ENCODE measurements around the gene FLNB.

DNA sequence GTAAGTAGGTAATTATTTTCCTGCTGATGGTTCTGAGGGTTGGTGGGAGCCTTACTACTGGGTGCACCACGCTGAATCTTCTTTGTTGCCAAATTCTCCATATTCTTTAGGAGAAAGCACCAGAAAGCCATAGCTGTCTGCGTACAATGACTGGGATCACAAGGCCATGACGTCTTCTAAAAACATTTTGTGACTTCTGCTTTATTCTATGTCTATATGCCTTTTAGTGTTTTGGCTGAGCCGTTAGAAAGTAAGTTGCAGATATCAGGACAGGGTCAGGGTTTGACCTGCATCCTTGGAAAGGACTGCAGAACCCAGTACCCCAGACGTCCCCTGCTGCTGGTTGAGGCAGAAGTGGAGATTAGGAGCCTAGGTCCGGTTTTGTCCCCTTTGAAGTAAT, 107.0 kb downstream of the FLNB start:
- TF ChIP-seq, protein P1, sequence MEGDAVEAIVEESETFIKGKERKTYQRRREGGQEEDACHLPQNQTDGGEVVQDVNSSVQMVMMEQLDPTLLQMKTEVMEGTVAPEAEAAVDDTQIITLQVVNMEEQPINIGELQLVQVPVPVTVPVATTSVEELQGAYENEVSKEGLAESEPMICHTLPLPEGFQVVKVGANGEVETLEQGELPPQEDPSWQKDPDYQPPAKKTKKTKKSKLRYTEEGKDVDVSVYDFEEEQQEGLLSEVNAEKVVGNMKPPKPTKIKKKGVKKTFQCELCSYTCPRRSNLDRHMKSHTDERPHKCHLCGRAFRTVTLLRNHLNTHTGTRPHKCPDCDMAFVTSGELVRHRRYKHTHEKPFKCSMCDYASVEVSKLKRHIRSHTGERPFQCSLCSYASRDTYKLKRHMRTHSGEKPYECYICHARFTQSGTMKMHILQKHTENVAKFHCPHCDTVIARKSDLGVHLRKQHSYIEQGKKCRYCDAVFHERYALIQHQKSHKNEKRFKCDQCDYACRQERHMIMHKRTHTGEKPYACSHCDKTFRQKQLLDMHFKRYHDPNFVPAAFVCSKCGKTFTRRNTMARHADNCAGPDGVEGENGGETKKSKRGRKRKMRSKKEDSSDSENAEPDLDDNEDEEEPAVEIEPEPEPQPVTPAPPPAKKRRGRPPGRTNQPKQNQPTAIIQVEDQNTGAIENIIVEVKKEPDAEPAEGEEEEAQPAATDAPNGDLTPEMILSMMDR (conservative IDR thresholded peaks at IDR 0.05; ENCODE audit: low read depth, low read length): no peak
- TF ChIP-seq MXI1 (IDR thresholded peaks at IDR 0.05; ENCODE audit: borderline replicate concordance, low read depth, low read length) (no peak), RFX5 (IDR thresholded peaks at IDR 0.05; ENCODE audit: low read depth, low read length) (no peak), RCOR1 (IDR thresholded peaks at IDR 0.05; ENCODE audit: insufficient replicate concordance, low read length) (no peak), NFE2L2 (IDR thresholded peaks at IDR 0.05; ENCODE audit: low read depth, low read length) (no peak), POLR2A (IDR thresholded peaks at IDR 0.05; ENCODE audit: low read depth, low read length) (no peak), RAD21 (IDR thresholded peaks at IDR 0.05; ENCODE audit: low read length) (no peak), BHLHE40 (IDR thresholded peaks at IDR 0.05; ENCODE audit: low read depth, low read length) (no peak), CEBPB (IDR thresholded peaks at IDR 0.05; ENCODE audit: low read depth, low read length) (no peak), SMC3 (IDR thresholded peaks at IDR 0.05; ENCODE audit: low read depth, low read length) (no peak), USF2 (IDR thresholded peaks at IDR 0.05; ENCODE audit: low read depth, low read length) (no peak)
- TF ChIP-seq, protein P2, sequence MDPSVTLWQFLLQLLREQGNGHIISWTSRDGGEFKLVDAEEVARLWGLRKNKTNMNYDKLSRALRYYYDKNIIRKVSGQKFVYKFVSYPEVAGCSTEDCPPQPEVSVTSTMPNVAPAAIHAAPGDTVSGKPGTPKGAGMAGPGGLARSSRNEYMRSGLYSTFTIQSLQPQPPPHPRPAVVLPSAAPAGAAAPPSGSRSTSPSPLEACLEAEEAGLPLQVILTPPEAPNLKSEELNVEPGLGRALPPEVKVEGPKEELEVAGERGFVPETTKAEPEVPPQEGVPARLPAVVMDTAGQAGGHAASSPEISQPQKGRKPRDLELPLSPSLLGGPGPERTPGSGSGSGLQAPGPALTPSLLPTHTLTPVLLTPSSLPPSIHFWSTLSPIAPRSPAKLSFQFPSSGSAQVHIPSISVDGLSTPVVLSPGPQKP (IDR thresholded peaks at IDR 0.05; ENCODE audit: borderline replicate concordance, low read depth, low read length): no peak
